Measurements from ENCODE around the gene SMYD2. TPM values are rescaled to one million over a fixed set of nuclear protein-coding genes. Genes with fewer than 3 reads are reported as not detected.

Gene SMYD2
- total RNA-seq, 1 donor from 2014 or later: 65.6 TPM

DNA sequence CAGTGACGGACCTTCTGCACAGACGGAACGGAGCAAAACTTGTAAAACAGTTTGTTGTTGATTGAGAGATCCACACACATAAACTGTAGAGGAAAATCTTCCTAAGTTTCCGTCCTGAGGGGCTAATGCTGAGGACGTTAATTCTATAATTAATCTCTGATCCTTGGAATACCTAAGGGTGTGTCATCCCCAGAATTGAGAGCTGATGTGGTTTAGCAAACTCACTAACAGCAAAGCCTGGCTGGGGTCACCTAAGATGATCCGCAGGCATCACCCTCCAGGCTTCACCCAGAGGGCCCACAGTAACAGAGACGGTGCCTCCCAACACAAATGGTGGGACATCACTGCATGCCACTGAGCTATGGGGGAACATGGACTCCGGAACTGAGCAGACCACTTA lies 97.5 kb downstream of the SMYD2 start:
- no peak for DNase-seq (ENCODE audit: low read depth)
- TF ChIP-seq, protein P1, sequence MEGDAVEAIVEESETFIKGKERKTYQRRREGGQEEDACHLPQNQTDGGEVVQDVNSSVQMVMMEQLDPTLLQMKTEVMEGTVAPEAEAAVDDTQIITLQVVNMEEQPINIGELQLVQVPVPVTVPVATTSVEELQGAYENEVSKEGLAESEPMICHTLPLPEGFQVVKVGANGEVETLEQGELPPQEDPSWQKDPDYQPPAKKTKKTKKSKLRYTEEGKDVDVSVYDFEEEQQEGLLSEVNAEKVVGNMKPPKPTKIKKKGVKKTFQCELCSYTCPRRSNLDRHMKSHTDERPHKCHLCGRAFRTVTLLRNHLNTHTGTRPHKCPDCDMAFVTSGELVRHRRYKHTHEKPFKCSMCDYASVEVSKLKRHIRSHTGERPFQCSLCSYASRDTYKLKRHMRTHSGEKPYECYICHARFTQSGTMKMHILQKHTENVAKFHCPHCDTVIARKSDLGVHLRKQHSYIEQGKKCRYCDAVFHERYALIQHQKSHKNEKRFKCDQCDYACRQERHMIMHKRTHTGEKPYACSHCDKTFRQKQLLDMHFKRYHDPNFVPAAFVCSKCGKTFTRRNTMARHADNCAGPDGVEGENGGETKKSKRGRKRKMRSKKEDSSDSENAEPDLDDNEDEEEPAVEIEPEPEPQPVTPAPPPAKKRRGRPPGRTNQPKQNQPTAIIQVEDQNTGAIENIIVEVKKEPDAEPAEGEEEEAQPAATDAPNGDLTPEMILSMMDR (conservative IDR thresholded peaks at IDR 0.05; ENCODE audit: low read depth, low read length): no peak
- H3K4me3 ChIP-seq (ENCODE audit: low read depth, low read length): no peak overlapping the region

DNA sequence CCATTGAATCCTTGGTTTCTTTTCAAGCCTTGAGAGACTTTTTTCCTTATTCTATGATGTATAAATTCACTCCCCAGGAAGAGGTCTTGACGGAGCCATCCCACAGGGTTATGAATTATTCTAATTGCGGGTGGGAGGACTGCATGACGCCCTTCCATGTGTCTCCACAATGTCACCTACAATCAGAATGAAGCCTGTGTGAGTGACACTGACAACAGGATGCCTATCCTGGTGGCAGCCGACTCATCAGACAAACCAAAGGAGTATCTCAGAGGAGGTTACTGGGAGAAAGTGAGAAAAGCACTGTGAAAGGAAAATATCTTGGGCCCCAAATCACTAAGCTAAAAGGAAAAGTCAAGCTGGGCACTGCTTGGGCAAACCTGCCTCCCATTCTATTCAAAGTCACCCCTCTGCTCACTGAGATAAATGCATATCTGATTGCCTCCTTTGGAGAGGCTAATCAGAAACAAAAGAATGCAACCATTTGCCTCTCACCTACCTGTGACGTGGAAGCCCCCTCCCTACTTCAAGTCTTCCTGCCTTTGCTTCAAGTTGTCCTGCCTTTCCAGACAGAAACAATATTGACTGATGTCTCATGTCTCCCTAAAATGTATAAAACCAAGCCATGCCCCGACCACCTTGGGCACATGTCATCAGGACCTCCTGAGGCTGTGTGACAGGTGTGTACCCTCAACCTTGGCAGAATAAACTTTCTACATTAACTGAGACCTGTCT lies 98.4 kb downstream of the SMYD2 start:
- TF ChIP-seq, protein P1 (conservative IDR thresholded peaks at IDR 0.05; ENCODE audit: low read depth, low read length): no peak
- no peak for DNase-seq (ENCODE audit: low read depth)
- no peak overlapping the region for H3K4me3 ChIP-seq (ENCODE audit: low read depth, low read length)

- no peak for DNase-seq (ENCODE audit: low read depth)
- TF ChIP-seq, protein P1 (conservative IDR thresholded peaks at IDR 0.05; ENCODE audit: low read depth, low read length): no peak
- no peak overlapping the region for H3K4me3 ChIP-seq (ENCODE audit: low read depth, low read length)
Measured at GRCh38 chr1:214380396-214380795, 99.4 kb downstream of the SMYD2 start.

DNA sequence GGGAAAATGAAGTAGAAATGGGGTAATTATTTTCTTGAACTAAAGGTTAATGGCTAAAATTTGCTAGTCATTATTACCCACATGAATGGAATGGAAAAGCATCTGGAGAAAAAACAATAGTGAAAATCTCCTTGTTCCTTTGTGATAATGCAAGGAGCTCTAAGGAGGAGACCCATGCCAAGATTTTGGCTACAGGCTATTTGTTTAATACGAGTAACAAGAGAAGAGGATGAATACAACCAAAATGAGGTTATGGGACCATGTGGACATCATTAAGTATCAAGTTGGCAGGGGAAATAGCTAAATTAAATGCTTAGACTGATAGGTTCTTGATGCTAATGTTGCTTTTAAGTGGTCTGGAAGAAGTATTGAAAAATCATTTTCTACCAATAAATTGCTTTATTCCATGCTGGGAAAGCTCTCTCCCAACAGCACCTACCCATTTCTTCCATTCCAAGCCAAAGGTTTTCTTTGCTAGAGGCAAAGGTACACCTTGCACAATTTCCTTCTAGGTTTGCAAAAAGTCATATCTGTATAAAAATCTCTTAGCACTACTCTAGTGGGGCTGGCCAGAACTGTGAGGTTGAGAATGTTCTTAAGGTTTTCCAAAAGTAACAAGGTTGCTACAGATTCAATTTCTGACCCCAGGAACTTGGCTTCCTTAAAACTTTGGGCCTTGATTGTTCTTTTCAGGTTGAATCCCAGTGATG lies 100.2 kb downstream of the SMYD2 start:
- no peak for DNase-seq (ENCODE audit: low read depth)
- H3K4me3 ChIP-seq (ENCODE audit: low read depth, low read length): no peak overlapping the region
- TF ChIP-seq, protein P1 (conservative IDR thresholded peaks at IDR 0.05; ENCODE audit: low read depth, low read length): no peak

GRCh38 chr1:214383381-214384372 lies 102.7 kb downstream of the SMYD2 start:
- DNase-seq (ENCODE audit: low read depth): no peak
- TF ChIP-seq, protein P1 (conservative IDR thresholded peaks at IDR 0.05; ENCODE audit: low read depth, low read length): no peak

DNA sequence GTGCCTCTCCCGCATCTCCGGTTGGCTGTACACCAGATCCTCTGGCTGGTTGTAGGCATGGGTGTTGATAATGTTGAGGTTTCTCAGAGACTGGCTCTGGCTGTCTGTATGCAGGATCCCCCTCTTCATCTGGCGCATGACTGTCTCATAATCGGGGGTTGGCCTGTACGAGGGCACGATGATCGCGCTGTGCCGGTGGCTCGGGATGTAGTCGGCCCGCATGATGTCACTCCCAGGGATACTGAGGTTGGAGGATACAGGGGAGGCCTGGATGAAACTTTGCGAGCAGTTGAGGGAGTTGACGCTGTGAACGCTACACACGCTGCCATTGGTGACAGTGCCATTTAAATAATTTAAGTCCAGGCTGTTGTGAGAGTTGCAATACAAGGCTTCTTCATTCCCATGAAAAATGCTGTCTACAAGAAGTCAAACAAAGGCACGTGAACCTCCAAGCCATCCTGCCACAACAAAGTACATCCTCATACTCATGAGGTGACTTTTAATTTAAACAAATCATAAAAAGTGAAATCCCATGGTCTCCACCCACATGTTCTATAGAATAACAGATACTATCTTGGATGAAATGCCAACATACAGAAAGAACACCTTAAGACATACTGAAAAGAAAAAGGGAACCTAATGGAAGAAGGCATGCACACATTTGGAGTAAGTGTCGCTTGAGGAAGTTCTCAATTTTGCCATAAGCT lies 103.6 kb downstream of the SMYD2 start:
- TF ChIP-seq, protein P1 (conservative IDR thresholded peaks at IDR 0.05; ENCODE audit: low read depth, low read length): no peak
- H3K4me3 ChIP-seq (ENCODE audit: low read depth, low read length): no peak overlapping the region
- no peak for DNase-seq (ENCODE audit: low read depth)

More at GRCh38 chr1:214383381-214384372, 102.7 kb downstream of the SMYD2 start:
- no peak overlapping the region for H3K4me3 ChIP-seq (ENCODE audit: low read depth, low read length)
